Stomach (tissue), 4 donors: ENCODE measurements around the gene OGFOD2.

Experiments used
- CTCF ChIP-seq, 7 experiments: fragments of 450-650 bp in 4 of 7; fragments of 200-600 bp in 3 of 7; sonication (generic) in 3 of 7; IDR thresholded peaks; one replicate each; pipeline ENCODE4 v1.5.1; 2016 to 2019; ENCODE audit warnings: antibody characterized with exemption in 7 of 7, control low read depth in 2 of 7, mild to moderate bottlenecking in 1 of 7
- POLR2A ChIP-seq, 4 donors: fragments of 450-650 bp; IDR thresholded peaks; one replicate each; pipeline ENCODE4 v1.6.1; 2016; ENCODE audit warnings: antibody characterized with exemption in 4 of 4, control low read depth in 2 of 4, mild to moderate bottlenecking in 1 of 4, moderate library complexity in 1 of 4
- POLR2AphosphoS5 ChIP-seq, 3 donors: sonication (generic); formaldehyde crosslinking; IDR thresholded peaks; one replicate each; pipeline ENCODE4 v1.6.1; 2016; ENCODE audit warnings: antibody characterized with exemption in 3 of 3

GRCh38 chr12:123006977-123007376 lies 31.9 kb downstream of the OGFOD2 start:
- TF ChIP-seq POLR2AphosphoS5 (IDR thresholded peaks at IDR 0.05): no peak
- TF ChIP-seq CTCF (IDR thresholded peaks at IDR 0.05): no peak
- TF ChIP-seq POLR2A (IDR thresholded peaks at IDR 0.05): no peak
